HepG2 (cell line): ENCODE results near the gene NEURL2. TPM values are rescaled to one million over a fixed set of nuclear protein-coding genes. Genes with fewer than 3 reads are reported as not detected.

ENCODE experiments used
- CHD4 ChIP-seq: fragments of 200-600 bp; sonication (generic); IDR thresholded peaks from 2 replicates; pipeline ENCODE4 v1.7.0; 2017; ENCODE audit warnings: mild to moderate bottlenecking, low read length, borderline replicate concordance
- ELF3 ChIP-seq: IDR thresholded peaks from 2 replicates; pipeline ENCODE4 v1.6.1; 2016; ENCODE audit warnings: missing genetic modification reagents, missing compliant biosample characterization
- FOXO1 ChIP-seq: sonication (generic); formaldehyde crosslinking; IDR thresholded peaks from 2 replicates; pipeline ENCODE4 v1.4.0; 2020; ENCODE audit warnings: missing genetic modification reagents
- HMGXB3 ChIP-seq: sonication (generic); formaldehyde crosslinking; IDR thresholded peaks from 2 replicates; pipeline ENCODE4 v1.4.0; 2020; ENCODE audit warnings: missing genetic modification reagents, borderline replicate concordance
- HNF4G ChIP-seq, 2 experiments: sonication (generic) in 1 of 2; formaldehyde crosslinking in 1 of 2; IDR thresholded peaks; 2 replicates each; pipeline versions ENCODE4 v1.4.0 to v1.6.1; 2011 to 2020; ENCODE audit warnings: borderline replicate concordance in 2 of 2, low read depth in 2 of 2, mild to moderate bottlenecking in 2 of 2, low read length in 1 of 2, missing genetic modification reagents in 1 of 2, moderate library complexity in 1 of 2
- IRF2 ChIP-seq: IDR thresholded peaks from 2 replicates; pipeline ENCODE4 v1.6.1; 2018; ENCODE audit warnings: missing genetic modification reagents, missing compliant biosample characterization
- MED1 ChIP-seq: sonication (generic); formaldehyde crosslinking; IDR thresholded peaks from 2 replicates; pipeline ENCODE4 v1.4.0; 2020; ENCODE audit warnings: missing genetic modification reagents
- MTA1 ChIP-seq: sonication (generic); formaldehyde crosslinking; IDR thresholded peaks from 2 replicates; pipeline ENCODE4 v1.4.0; 2020; ENCODE audit warnings: missing genetic modification reagents, mild to moderate bottlenecking, borderline replicate concordance
- SALL2 ChIP-seq: sonication (generic); formaldehyde crosslinking; IDR thresholded peaks from 2 replicates; pipeline ENCODE4 v1.8.1; 2023; ENCODE audit warnings: mild to moderate bottlenecking, missing genetic modification reagents, inconsistent platforms
- ZMYM3 ChIP-seq: sonication (generic); formaldehyde crosslinking; IDR thresholded peaks from 2 replicates; pipeline ENCODE4 v1.5.1; 2020; ENCODE audit warnings: mild to moderate bottlenecking, missing genetic modification reagents
- ZNF160 ChIP-seq: sonication (generic); formaldehyde crosslinking; IDR thresholded peaks from 2 replicates; pipeline ENCODE4 v1.8.0; 2022; ENCODE audit warnings: mild to moderate bottlenecking, inconsistent platforms, missing genetic modification reagents
- ZNF451 ChIP-seq: sonication (generic); formaldehyde crosslinking; IDR thresholded peaks from 2 replicates; pipeline ENCODE4 v1.5.0; 2020; ENCODE audit warnings: mild to moderate bottlenecking, missing genetic modification reagents
- ZNF652 ChIP-seq: IDR thresholded peaks from 2 replicates; pipeline ENCODE4 v1.6.1; 2016; ENCODE audit warnings: low read depth, borderline replicate concordance
- polyA plus RNA-seq, 8 experiments: library from polyadenylated mRNA; depleted of rRNA in 3 of 8; stranded (reverse) in 7 of 8; unstranded in 1 of 8; fragments of >200 nt; fragmentation: Illumina TruSeq in 4 of 8; extraction: Trizol in 4 of 8; gene quantifications; 2 replicates each; pipeline versions ENCODE4 v1.2.1 to v1.2.3, GENCODE V29; 2011 to 2016; ENCODE audit warnings: low read depth in 4 of 8, missing spikeins in 1 of 8, mixed read lengths in 1 of 8; ENCODE audit not compliant: insufficient read depth in 1 of 8
- total RNA-seq, 5 experiments: library from RNA; depleted of rRNA; stranded (reverse); fragments of >200 nt; fragmentation: Illumina TruSeq; extraction: Trizol; gene quantifications; 2 replicates each; pipeline ENCODE4 v1.2.3, GENCODE V29; 2016; ENCODE audit warnings: low read depth in 1 of 5
- TF ChIP-seq, protein P1 (sequence below): sonication (generic); formaldehyde crosslinking; IDR thresholded peaks from 2 replicates; pipeline ENCODE4 v1.8.1; 2022; ENCODE audit warnings: mild to moderate bottlenecking, missing genetic modification reagents
- TF ChIP-seq, protein P2 (sequence below): IDR thresholded peaks from 2 replicates; pipeline ENCODE4 v1.4.0; 2020; ENCODE audit warnings: mild to moderate bottlenecking, missing genetic modification reagents
- TF ChIP-seq, protein P3 (sequence below): sonication (generic); formaldehyde crosslinking; IDR thresholded peaks from 2 replicates; pipeline ENCODE4 v1.5.0; 2020; ENCODE audit warnings: mild to moderate bottlenecking, missing genetic modification reagents

Gene NEURL2
- total and polyA plus RNA-seq, 2 of the 13 experiments (the other 11 are each of a cell fraction or from before 2014, with no cell fraction given), result 7.2 to 9.7 TPM

DNA sequence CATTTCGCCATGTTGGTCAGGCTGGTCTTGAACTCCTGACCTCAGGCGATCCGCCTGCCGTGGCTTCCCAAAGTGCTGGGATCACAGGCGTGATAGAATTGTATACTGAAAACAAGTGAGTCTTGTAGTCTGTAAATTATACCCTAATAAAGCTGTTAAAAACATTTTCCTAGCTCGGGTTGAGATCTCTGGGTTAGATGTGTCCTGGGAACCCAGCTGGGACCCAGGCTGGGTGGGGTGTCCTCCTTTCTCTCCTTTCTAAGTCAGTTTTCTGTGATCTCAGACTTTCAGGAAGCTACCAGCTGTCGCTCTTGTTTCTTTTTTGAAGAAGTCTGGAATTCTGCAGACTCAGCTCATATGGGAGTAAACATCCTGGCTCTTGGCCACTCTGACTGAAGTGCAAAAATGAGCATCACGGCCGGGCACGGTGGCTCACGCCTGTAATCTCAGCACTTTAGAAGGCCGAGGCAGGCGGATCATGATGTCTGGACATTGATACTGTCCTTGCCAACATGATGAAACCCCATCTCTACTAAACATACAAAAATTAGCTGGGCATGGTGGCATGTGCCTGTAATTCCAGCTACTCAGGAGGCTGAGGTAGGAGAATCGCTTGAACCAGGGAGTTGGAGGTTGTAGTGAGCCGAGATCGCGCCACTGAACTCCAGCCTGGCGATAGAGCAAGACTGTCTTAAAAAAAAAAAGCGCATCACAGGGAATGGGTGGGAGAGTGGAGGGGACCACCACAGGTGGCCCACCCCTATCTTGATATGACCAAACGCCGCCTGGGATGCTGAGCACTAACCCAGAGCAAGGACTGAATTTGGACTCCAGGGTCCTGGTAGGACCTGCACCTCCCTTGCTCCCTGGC lies 33.6 kb upstream of the NEURL2 start (continued):
- 0 out of 2 replicates have a peak, but pooled peaks have one; percentile 13 for TF ChIP-seq HMGXB3 (CRISPR knock-in tag)
- TF ChIP-seq MED1, result no peak
- TF ChIP-seq IRF2, result peak; percentile 39; the same call in 1 of the 2 replicates
- TF ChIP-seq, protein P1, sequence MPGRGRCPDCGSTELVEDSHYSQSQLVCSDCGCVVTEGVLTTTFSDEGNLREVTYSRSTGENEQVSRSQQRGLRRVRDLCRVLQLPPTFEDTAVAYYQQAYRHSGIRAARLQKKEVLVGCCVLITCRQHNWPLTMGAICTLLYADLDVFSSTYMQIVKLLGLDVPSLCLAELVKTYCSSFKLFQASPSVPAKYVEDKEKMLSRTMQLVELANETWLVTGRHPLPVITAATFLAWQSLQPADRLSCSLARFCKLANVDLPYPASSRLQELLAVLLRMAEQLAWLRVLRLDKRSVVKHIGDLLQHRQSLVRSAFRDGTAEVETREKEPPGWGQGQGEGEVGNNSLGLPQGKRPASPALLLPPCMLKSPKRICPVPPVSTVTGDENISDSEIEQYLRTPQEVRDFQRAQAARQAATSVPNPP (CRISPR knock-in tag), result no peak
- TF ChIP-seq, protein P2, sequence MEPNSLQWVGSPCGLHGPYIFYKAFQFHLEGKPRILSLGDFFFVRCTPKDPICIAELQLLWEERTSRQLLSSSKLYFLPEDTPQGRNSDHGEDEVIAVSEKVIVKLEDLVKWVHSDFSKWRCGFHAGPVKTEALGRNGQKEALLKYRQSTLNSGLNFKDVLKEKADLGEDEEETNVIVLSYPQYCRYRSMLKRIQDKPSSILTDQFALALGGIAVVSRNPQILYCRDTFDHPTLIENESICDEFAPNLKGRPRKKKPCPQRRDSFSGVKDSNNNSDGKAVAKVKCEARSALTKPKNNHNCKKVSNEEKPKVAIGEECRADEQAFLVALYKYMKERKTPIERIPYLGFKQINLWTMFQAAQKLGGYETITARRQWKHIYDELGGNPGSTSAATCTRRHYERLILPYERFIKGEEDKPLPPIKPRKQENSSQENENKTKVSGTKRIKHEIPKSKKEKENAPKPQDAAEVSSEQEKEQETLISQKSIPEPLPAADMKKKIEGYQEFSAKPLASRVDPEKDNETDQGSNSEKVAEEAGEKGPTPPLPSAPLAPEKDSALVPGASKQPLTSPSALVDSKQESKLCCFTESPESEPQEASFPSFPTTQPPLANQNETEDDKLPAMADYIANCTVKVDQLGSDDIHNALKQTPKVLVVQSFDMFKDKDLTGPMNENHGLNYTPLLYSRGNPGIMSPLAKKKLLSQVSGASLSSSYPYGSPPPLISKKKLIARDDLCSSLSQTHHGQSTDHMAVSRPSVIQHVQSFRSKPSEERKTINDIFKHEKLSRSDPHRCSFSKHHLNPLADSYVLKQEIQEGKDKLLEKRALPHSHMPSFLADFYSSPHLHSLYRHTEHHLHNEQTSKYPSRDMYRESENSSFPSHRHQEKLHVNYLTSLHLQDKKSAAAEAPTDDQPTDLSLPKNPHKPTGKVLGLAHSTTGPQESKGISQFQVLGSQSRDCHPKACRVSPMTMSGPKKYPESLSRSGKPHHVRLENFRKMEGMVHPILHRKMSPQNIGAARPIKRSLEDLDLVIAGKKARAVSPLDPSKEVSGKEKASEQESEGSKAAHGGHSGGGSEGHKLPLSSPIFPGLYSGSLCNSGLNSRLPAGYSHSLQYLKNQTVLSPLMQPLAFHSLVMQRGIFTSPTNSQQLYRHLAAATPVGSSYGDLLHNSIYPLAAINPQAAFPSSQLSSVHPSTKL, result peak; percentile 59
- TF ChIP-seq ELF3 (CRISPR knock-in tag), result peak; percentile 49; the same call in 1 of the 2 replicates
- TF ChIP-seq, protein P3, sequence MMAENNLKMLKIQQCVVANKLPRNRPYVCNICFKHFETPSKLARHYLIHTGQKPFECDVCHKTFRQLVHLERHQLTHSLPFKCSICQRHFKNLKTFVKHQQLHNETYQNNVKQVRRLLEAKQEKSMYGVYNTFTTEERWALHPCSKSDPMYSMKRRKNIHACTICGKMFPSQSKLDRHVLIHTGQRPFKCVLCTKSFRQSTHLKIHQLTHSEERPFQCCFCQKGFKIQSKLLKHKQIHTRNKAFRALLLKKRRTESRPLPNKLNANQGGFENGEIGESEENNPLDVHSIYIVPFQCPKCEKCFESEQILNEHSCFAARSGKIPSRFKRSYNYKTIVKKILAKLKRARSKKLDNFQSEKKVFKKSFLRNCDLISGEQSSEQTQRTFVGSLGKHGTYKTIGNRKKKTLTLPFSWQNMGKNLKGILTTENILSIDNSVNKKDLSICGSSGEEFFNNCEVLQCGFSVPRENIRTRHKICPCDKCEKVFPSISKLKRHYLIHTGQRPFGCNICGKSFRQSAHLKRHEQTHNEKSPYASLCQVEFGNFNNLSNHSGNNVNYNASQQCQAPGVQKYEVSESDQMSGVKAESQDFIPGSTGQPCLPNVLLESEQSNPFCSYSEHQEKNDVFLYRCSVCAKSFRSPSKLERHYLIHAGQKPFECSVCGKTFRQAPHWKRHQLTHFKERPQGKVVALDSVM (CRISPR knock-in tag), result peak; percentile 65
- TF ChIP-seq SALL2 (CRISPR knock-in tag), result 0 out of 2 replicates have a peak, but pooled peaks have one; percentile 23
- TF ChIP-seq ZNF451 (CRISPR knock-in tag), result 0 out of 2 replicates have a peak, but pooled peaks have one; percentile 47
- 0 out of 2 replicates have a peak, but pooled peaks have one; percentile 15 for TF ChIP-seq MTA1 (CRISPR knock-in tag)
- TF ChIP-seq HNF4G (IDR thresholded peaks at IDR 0.05; ENCODE audit: borderline replicate concordance, low read depth, low read length), result no peak
- TF ChIP-seq HNF4G (CRISPR knock-in tag; IDR thresholded peaks at IDR 0.05; ENCODE audit: borderline replicate concordance, low read depth), result 0 out of 2 replicates have a peak, but pooled peaks have one; percentile 15
- 0 out of 2 replicates have a peak, but pooled peaks have one; percentile 53 for TF ChIP-seq ZNF160 (CRISPR knock-in tag)
- TF ChIP-seq ZMYM3 (CRISPR knock-in tag), result 0 out of 2 replicates have a peak, but pooled peaks have one; percentile 38
- TF ChIP-seq ZNF652 (CRISPR knock-in tag), result no peak
- TF ChIP-seq FOXO1 (CRISPR knock-in tag), result peak; percentile 64; the same call in 1 of the 2 replicates
- TF ChIP-seq CHD4, result no peak
